ENCODE data around the gene EVI5L. TPM values are rescaled to one million over a fixed set of nuclear protein-coding genes. Genes with fewer than 3 reads are reported as not detected.

The EVI5L gene
- polyA plus RNA-seq, 1 of the 3 experiments (the other 2 are of a cell fraction): 9.7 TPM

DNA sequence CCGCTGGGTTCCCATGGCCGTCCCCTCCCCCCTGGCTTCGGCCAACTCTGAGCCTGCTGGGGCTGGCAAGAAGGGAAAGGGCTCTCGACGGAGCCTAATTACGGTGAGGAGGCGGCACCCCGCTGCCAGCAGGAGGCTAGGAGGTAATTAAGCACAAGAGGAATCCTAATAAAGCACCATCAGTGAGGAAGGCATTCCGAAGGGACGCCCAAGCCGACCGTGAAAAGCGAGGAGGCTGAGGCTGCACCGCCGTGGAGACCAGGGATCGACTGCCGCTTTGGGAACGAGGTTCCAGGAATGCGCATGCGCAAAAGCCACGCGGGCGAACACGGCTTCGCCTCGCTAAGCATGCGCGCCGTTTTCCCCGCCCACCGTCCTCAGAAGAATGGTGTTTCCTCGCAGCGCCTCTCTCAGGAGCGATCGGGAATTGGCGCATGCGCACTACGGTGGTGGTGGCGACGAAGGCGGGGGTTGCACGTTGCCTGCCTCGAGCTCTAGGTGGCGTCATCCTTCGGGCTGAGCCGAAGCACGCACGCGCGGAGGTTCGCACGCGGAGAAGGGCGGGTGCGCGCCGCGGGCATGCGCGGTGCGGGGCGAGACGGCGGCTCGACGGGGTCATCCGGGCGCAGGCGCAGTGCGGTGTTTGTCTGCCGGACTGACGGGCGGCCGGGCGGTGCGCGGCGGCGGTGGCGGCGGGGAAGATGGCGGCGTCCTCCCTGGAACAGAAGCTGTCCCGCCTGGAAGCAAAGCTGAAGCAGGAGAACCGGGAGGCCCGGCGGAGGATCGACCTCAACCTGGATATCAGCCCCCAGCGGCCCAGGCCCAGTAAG lies 73.4 kb downstream of the EVI5L start, which contains the start of gene MAP2K7 (continued):
- TF ChIP-seq CHD2 (IDR thresholded peaks at IDR 0.05; ENCODE audit: low read length, partially characterized antibody): peak; percentile 33

DNA sequence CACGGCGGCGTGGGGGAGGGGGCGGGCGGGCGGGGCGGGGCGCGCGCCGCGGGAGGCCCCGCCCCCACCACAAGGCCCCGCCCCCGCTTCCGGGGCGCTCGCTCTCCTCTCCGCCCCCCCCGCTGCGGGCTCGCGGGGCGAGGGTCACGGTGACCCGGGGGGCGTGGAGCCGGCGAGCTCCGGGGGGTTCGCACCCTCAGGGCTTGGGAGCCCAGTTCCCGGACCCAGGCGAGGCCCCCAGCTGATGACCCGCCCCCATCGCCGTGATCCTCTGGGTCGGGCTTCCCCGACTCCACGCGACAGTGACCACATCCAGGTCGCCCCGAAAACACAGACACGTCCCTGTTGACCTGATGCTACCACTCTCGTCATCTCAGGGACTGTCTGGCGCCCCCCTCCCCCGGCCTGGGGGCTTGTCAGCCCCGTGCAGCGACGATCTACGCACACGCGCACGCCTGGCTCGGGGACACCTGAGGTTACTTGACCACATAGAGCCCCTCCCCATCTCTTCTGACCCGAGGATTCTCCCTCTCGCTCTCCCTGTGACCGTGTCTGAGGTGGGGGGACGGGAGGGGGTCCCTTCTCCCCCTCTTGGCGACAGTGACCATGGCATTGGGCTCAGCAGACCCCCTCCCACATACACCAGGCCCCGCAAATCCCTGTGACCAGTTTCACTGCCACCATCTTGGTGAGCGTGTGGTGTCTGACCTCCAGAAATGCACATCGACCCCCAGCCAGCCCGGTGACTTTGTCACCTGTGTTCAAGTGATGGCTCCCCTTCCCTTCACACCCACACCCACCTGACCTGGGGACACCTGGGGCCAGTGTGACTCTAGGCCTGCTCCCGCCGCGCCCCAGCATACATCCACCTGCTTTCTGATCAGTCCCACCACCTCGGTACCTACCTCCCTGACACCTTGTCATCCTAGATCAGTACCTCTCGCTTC lies 74.3 kb downstream of the EVI5L start:
- H3K4me1 ChIP-seq (ENCODE audit: control insufficient read depth in 1 of 2, insufficient read depth in 2 of 2, low read depth in 1 of 2, low read length in 1 of 2): peaks cover 0 to 19% of the 10 kb centered on the region in 2 experiments; a peak in 2 of 4 replicates
- peaks cover 36% of the 10 kb centered on the region for H4K20me1 ChIP-seq (ENCODE audit: insufficient read depth)
- peaks cover 2 to 3% of the 10 kb centered on the region in 2 experiments for H3K36me3 ChIP-seq (replicated peaks in 1 of 2; ENCODE audit: control insufficient read depth in 1 of 2, insufficient read depth in 2 of 2, low read length in 1 of 2)
- DNase-seq: peak; percentile 85
- peaks cover 43% of the 10 kb centered on the region for H3K79me2 ChIP-seq (ENCODE audit: insufficient read depth)
- peak overlapping the region; percentile 78 for H3K9ac ChIP-seq
- TF ChIP-seq, protein P1, sequence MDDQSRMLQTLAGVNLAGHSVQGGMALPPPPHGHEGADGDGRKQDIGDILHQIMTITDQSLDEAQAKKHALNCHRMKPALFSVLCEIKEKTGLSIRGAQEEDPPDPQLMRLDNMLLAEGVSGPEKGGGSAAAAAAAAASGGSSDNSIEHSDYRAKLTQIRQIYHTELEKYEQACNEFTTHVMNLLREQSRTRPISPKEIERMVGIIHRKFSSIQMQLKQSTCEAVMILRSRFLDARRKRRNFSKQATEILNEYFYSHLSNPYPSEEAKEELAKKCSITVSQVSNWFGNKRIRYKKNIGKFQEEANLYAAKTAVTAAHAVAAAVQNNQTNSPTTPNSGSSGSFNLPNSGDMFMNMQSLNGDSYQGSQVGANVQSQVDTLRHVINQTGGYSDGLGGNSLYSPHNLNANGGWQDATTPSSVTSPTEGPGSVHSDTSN (IDR thresholded peaks at IDR 0.05): 0 out of 2 replicates have a peak, but pooled peaks have one; percentile 0
- TF ChIP-seq, protein P2, sequence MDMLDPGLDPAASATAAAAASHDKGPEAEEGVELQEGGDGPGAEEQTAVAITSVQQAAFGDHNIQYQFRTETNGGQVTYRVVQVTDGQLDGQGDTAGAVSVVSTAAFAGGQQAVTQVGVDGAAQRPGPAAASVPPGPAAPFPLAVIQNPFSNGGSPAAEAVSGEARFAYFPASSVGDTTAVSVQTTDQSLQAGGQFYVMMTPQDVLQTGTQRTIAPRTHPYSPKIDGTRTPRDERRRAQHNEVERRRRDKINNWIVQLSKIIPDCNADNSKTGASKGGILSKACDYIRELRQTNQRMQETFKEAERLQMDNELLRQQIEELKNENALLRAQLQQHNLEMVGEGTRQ (IDR thresholded peaks at IDR 0.05; ENCODE audit: borderline replicate concordance, low read depth, low read length): no peak
- TF ChIP-seq MXI1 (IDR thresholded peaks at IDR 0.05; ENCODE audit: low read depth, low read length): peak; percentile 54; the same call in 1 of the 2 replicates
- TF ChIP-seq, protein P3, sequence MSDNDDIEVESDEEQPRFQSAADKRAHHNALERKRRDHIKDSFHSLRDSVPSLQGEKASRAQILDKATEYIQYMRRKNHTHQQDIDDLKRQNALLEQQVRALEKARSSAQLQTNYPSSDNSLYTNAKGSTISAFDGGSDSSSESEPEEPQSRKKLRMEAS (IDR thresholded peaks at IDR 0.05; ENCODE audit: low read depth): peak; percentile 24; the same call in 1 of the 2 replicates
- no peaks in the 10 kb centered on the region for H3K9me2 ChIP-seq
- WGBS (ENCODE audit: low lambda C conversion rate): 13% methylated on average over 25 of the region's 68 CpGs
- ChIA-PET CTCF (interaction anchor here (0.8 to 2.3 kb wide), 9 partner anchors 8 to 74 kb away, joined by 3 to 26 read pairs (median 4); partner anchors contain the start of gene SNAPC2), POLR2A (interaction anchor here (0.7 to 1.6 kb wide), 4 partner anchors 12 to 39 kb away, joined by 3 to 8 read pairs (median 4); partner anchors contain the start of genes SNAPC2 and TIMM44)
- H3K27ac ChIP-seq (ENCODE audit: low read depth in 2 of 2, low read length in 1 of 2): peak overlapping the region; percentile 54 to 87; a peak in 3 of 4 replicates
- H3K9me3 ChIP-seq: no peaks in the 10 kb centered on the region
- H3F3A ChIP-seq (replicated peaks; ENCODE audit: insufficient read depth): no peaks in the 10 kb centered on the region
- no peaks in the 10 kb centered on the region for H3K27me3 ChIP-seq (ENCODE audit: insufficient read depth)
- no peak overlapping the region for H2AFZ ChIP-seq (ENCODE audit: low read depth)
- H3K4me2 ChIP-seq: peak overlapping the region; percentile 97
- peak overlapping the region; percentile 80 to 87 for H3K4me3 ChIP-seq (ENCODE audit: low read depth in 2 of 2, low read length in 1 of 2)

DNA sequence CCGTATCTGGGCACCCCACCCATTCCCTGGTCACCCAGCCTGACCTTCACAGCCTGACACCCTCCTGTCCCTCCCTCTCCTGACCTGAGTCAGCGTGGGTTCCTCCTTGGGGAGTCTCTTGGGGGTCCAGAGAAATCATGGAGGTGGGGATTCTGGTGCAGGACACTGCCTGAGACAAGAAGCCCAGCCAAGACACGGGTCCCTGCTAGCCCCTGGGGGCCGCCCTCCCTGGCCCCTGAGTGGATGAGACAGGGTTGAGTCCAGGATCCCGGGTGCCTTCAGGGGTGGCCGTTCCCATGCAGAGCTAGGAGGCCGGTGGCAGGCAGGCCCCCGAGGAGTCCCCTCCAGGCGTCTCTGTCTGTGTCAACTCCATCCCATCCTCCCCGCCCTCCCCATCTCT lies 75.2 kb downstream of the EVI5L start:
- no peak overlapping the region for H3K27ac ChIP-seq (ENCODE audit: low read depth in 2 of 2, low read length in 1 of 2)
- peak overlapping the region; percentile 80 to 87; a peak in 3 of 4 replicates for H3K4me3 ChIP-seq (ENCODE audit: low read depth in 2 of 2, low read length in 1 of 2)
- no peaks in the 10 kb centered on the region for H3F3A ChIP-seq (replicated peaks; ENCODE audit: insufficient read depth)
- H2AFZ ChIP-seq (ENCODE audit: low read depth): no peak overlapping the region
- TF ChIP-seq, protein P4, sequence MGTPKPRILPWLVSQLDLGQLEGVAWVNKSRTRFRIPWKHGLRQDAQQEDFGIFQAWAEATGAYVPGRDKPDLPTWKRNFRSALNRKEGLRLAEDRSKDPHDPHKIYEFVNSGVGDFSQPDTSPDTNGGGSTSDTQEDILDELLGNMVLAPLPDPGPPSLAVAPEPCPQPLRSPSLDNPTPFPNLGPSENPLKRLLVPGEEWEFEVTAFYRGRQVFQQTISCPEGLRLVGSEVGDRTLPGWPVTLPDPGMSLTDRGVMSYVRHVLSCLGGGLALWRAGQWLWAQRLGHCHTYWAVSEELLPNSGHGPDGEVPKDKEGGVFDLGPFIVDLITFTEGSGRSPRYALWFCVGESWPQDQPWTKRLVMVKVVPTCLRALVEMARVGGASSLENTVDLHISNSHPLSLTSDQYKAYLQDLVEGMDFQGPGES (IDR thresholded peaks at IDR 0.05; ENCODE audit: low read depth, low read length): no peak
- TF ChIP-seq, protein P5, sequence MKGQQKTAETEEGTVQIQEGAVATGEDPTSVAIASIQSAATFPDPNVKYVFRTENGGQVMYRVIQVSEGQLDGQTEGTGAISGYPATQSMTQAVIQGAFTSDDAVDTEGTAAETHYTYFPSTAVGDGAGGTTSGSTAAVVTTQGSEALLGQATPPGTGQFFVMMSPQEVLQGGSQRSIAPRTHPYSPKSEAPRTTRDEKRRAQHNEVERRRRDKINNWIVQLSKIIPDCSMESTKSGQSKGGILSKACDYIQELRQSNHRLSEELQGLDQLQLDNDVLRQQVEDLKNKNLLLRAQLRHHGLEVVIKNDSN (IDR thresholded peaks at IDR 0.05; ENCODE audit: borderline replicate concordance, low read depth): no peak
- TF ChIP-seq TCF12 (IDR thresholded peaks at IDR 0.05) (no peak), RCOR1 (IDR thresholded peaks at IDR 0.05; ENCODE audit: low read length) (no peak), POLR2AphosphoS5 (IDR thresholded peaks at IDR 0.05; ENCODE audit: low read depth, low read length) (no peak), GATA2 (CRISPR knock-in tag; IDR thresholded peaks at IDR 0.05) (no peak), TAF1 (IDR thresholded peaks at IDR 0.05; ENCODE audit: borderline replicate concordance, low read depth, low read length) (no peak), NFIC (IDR thresholded peaks at IDR 0.05; ENCODE audit: borderline replicate concordance) (no peak), CHD2 (IDR thresholded peaks at IDR 0.05; ENCODE audit: low read length, partially characterized antibody) (no peak)
- TF ChIP-seq, protein P1 (IDR thresholded peaks at IDR 0.05): no peak
- peaks cover 43% of the 10 kb centered on the region for H3K79me2 ChIP-seq (ENCODE audit: insufficient read depth)
- ChIA-PET POLR2A (no interaction called here), CTCF (no interaction called here)
- H3K4me1 ChIP-seq (ENCODE audit: control insufficient read depth in 1 of 2, insufficient read depth in 2 of 2, low read depth in 1 of 2, low read length in 1 of 2): peaks cover 0 to 19% of the 10 kb centered on the region in 2 experiments; a peak in 2 of 4 replicates
- H3K9me3 ChIP-seq: no peaks in the 10 kb centered on the region
- peaks cover 3 to 9% of the 10 kb centered on the region in 2 experiments for H3K36me3 ChIP-seq (replicated peaks in 1 of 2; ENCODE audit: control insufficient read depth in 1 of 2, insufficient read depth in 2 of 2, low read length in 1 of 2)
- H3K27me3 ChIP-seq (ENCODE audit: insufficient read depth): no peaks in the 10 kb centered on the region
- no peak for DNase-seq
- H3K4me2 ChIP-seq: peak overlapping the region; percentile 97
- 66% methylated on average over 9 of the region's 10 CpGs for WGBS (ENCODE audit: low lambda C conversion rate)
- H4K20me1 ChIP-seq (ENCODE audit: insufficient read depth): peaks cover 36% of the 10 kb centered on the region
- no peaks in the 10 kb centered on the region for H3K9me2 ChIP-seq
- peak overlapping the region; percentile 78; the same call in 1 of the 2 replicates for H3K9ac ChIP-seq
